ENCODE measurements around the gene RFX8.

DNA sequence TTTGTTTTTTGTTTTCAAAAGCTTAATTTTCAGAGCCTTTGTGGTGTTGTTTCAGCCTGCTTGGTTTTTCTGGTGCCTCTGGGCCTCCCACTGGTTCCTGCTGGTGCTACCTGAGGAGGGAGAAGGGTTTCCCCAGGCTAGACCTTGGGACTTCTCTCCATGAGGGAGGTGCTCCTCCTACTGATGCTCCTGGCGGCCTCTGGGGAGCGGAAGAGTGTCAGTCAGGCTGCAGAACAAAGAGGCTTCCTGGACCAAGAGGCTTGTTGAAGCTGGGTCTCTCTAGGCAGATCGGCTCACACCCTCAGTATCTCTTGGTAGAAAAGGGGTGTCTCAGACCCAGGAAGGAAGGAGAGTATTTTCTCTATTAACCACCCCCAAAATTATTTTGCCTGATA, 32.2 kb downstream of the RFX8 start:
- TF ChIP-seq POLR2A (IDR thresholded peaks at IDR 0.05) (no peak), CTCF (IDR thresholded peaks at IDR 0.05) (no peak), POLR2AphosphoS5 (IDR thresholded peaks at IDR 0.05) (no peak), EP300 (IDR thresholded peaks at IDR 0.05) (no peak)
